GM21825 (cell line): ENCODE data around the gene JPT1.

Experiments used
- ATAC-seq: cut with Tn5 transposase; IDR thresholded peaks from one replicate; pipeline ENCODE4 v1.9.1; 2021; ENCODE audit warnings: mild to moderate bottlenecking, moderate library complexity; ENCODE audit not compliant: unreplicated experiment

Gene JPT1

GRCh38 chr17:75109407-75110233 lies 44.7 kb downstream of the JPT1 start, which contains the start of gene ARMC7:
ARMC7 (plus strand) TSS chr17:75109969; CDS start chr17:75110289, 320 bp downstream.
- ATAC-seq = peak; percentile 58

GRCh38 chr17:75109046-75109406 lies 45.3 kb downstream of the JPT1 start:
- peak; percentile 16 for ATAC-seq

GRCh38 chr17:75108193-75108592 lies 46.1 kb downstream of the JPT1 start:
- ATAC-seq = no peak

GRCh38 chr17:75105126-75106080 lies 48.9 kb downstream of the JPT1 start:
- ATAC-seq = no peak

- ATAC-seq = no peak
These were observed 50.4 kb downstream of the JPT1 start for GRCh38 chr17:75103601-75104554.

- ATAC-seq = no peak
These were observed 51.9 kb downstream of the JPT1 start for GRCh38 chr17:75102385-75102821.

- ATAC-seq = no peak
These were observed 54.3 kb downstream of the JPT1 start for GRCh38 chr17:75099881-75100595.

GRCh38 chr17:75098861-75099260 lies 55.5 kb downstream of the JPT1 start:
- no peak for ATAC-seq

GRCh38 chr17:75097865-75098264 lies 56.4 kb downstream of the JPT1 start:
- ATAC-seq = no peak

- ATAC-seq = no peak
These were observed 58.2 kb downstream of the JPT1 start for GRCh38 chr17:75096082-75096625.

GRCh38 chr17:75094871-75095399 lies 59.4 kb downstream of the JPT1 start:
- no peak for ATAC-seq

GRCh38 chr17:75093548-75094158 lies 60.7 kb downstream of the JPT1 start:
- no peak for ATAC-seq

- ATAC-seq = no peak
These were observed 62.4 kb downstream of the JPT1 start for GRCh38 chr17:75091855-75092327.

- no peak for ATAC-seq
These were observed 63.1 kb downstream of the JPT1 start for GRCh38 chr17:75090871-75091854.

GRCh38 chr17:75088465-75089417 lies 65.6 kb downstream of the JPT1 start:
- no peak for ATAC-seq
